ENCODE measurements around the gene TMEM238. TPM values are rescaled to one million over a fixed set of nuclear protein-coding genes. Genes with fewer than 3 reads are reported as not detected.

TMEM238 gene
- polyA plus RNA-seq, 2 donors = 0.49 to 0.98 TPM

DNA sequence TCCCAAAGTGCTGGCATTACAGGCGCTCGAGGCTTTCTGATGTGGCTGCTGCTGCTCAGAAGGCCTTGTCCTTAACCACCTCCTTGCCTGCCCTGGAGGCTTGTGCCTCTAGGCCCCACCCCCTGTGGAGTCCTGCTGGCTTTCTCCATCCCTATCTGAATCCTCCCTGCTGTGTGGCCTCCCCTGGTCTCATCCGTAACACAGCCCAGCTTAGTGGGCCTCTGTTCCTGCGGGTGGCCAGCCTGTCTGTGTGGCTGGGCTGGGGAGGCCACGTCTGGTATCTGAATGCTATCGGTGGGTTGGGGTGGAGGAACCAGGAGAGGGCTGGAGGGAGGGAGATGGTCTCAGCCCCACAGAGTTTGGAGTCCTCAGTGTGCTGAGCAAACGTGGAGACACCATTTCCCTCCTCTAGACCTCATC lies 6.4 kb upstream of the TMEM238 start:
- H3K4me3 ChIP-seq (ENCODE audit: low read depth in 1 of 2, low read length in 2 of 2) = no peak overlapping the region
- peaks cover 13 to 25% of the 10 kb centered on the region in 2 donors for H3K4me1 ChIP-seq (ENCODE audit: control insufficient read depth in 2 of 2, insufficient read depth in 2 of 2, low read length in 1 of 2)
- H3K27me3 ChIP-seq (ENCODE audit: control insufficient read depth in 1 of 2, insufficient read depth in 2 of 2, low read length in 2 of 2) = no peaks in the 10 kb centered on the region
- no peaks in the 10 kb centered on the region for H3K9me3 ChIP-seq (ENCODE audit: control insufficient read depth in 2 of 2, insufficient read depth in 1 of 2, low read depth in 1 of 2, low read length in 1 of 2)
- peaks cover 14 to 31% of the 10 kb centered on the region in 2 donors for H3K36me3 ChIP-seq (ENCODE audit: control insufficient read depth in 2 of 2, insufficient read depth in 2 of 2, low read length in 1 of 2)
- no peak overlapping the region for H3K27ac ChIP-seq (ENCODE audit: low read depth in 2 of 2, low read length in 1 of 2)
- WGBS, 2 donors = 72 to 76% methylated on average over 7 of the region's 7 CpGs

DNA sequence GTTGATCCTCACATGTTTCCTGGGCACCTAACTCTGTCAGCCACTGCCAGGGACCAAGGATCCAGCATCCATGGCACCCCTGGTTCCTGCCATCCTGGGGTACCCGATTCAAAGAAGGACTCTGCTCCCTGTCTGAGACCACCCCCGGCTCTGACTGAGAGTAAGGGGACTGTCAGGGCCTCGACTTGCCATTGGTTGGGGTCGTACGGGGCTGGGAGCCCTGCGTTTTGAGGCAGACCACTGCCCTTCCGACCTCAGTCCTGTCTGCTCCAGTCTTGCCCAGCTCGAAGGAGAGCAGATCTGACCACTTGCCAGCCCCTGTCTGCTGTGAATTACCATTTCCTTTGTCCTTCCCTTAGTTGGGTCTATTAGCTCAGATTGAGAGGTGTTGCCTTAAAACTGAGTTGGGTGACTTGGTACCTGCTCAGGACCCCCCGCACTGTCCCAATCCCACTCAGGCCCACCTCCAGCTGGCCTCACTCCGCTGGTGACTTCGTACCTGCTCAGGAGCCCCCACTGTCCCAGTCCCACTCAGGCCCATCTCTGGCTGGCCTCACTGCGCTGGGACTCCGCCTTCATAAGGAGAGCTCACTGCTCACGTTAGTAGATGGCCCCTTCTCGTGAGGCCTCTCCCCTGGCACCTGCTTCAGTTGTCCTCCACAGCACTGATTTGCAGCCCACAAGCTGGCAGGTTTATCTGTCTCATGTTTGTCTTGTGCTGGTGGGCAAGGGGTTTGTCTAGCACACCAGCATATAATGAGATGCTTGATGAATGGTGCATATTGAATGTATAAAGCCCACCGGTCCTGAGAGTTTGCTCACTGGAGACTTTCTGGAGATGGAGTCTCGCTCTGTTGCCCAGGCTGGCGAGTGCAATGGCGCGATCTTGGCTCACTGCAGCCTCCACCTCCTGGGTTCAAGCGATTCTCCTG lies 5.6 kb upstream of the TMEM238 start:
- no peak overlapping the region for H3K27ac ChIP-seq (ENCODE audit: low read depth in 2 of 2, low read length in 1 of 2)
- no peaks in the 10 kb centered on the region for H3K9me3 ChIP-seq (ENCODE audit: control insufficient read depth in 2 of 2, insufficient read depth in 1 of 2, low read depth in 1 of 2, low read length in 1 of 2)
- WGBS, 2 donors = 82% methylated on average over 21 of the region's 21 CpGs
- peaks cover 15 to 28% of the 10 kb centered on the region in 2 donors for H3K4me1 ChIP-seq (ENCODE audit: control insufficient read depth in 2 of 2, insufficient read depth in 2 of 2, low read length in 1 of 2)
- no peak overlapping the region for H3K4me3 ChIP-seq (ENCODE audit: low read depth in 1 of 2, low read length in 2 of 2)
- H3K36me3 ChIP-seq (ENCODE audit: control insufficient read depth in 2 of 2, insufficient read depth in 2 of 2, low read length in 1 of 2) = peaks cover 14 to 31% of the 10 kb centered on the region in 2 donors
- no peaks in the 10 kb centered on the region for H3K27me3 ChIP-seq (ENCODE audit: control insufficient read depth in 1 of 2, insufficient read depth in 2 of 2, low read length in 2 of 2)

- Histone ChIP-seq H3K27me3 (ENCODE audit: control insufficient read depth in 1 of 2, insufficient read depth in 2 of 2, low read length in 2 of 2) (no peaks in the 10 kb centered on the region), H3K9me3 (ENCODE audit: control insufficient read depth in 2 of 2, insufficient read depth in 1 of 2, low read depth in 1 of 2, low read length in 1 of 2) (no peaks in the 10 kb centered on the region), H3K36me3 (ENCODE audit: control insufficient read depth in 2 of 2, insufficient read depth in 2 of 2, low read length in 1 of 2) (peaks cover 14 to 31% of the 10 kb centered on the region in 2 donors), H3K4me1 (ENCODE audit: control insufficient read depth in 2 of 2, insufficient read depth in 2 of 2, low read length in 1 of 2) (peaks cover 17 to 36% of the 10 kb centered on the region in 2 donors), H3K4me3 (ENCODE audit: low read depth in 1 of 2, low read length in 2 of 2) (peak overlapping the region; percentile 84 to 87), H3K27ac (ENCODE audit: low read depth in 2 of 2, low read length in 1 of 2) (peak overlapping the region in 1 of 2 donors; percentile 20)
- 73 to 75% methylated on average over 24 of the region's 24 CpGs for WGBS, 2 donors
Measured at GRCh38 chr19:55387736-55388497, 3.8 kb upstream of the TMEM238 start.

- H3K27me3 ChIP-seq (ENCODE audit: control insufficient read depth in 1 of 2, insufficient read depth in 2 of 2, low read length in 2 of 2) = no peaks in the 10 kb centered on the region
- H3K9me3 ChIP-seq (ENCODE audit: control insufficient read depth in 2 of 2, insufficient read depth in 1 of 2, low read depth in 1 of 2, low read length in 1 of 2) = no peaks in the 10 kb centered on the region
- peaks cover 14 to 31% of the 10 kb centered on the region in 2 donors for H3K36me3 ChIP-seq (ENCODE audit: control insufficient read depth in 2 of 2, insufficient read depth in 2 of 2, low read length in 1 of 2)
- peaks cover 17 to 41% of the 10 kb centered on the region in 2 donors for H3K4me1 ChIP-seq (ENCODE audit: control insufficient read depth in 2 of 2, insufficient read depth in 2 of 2, low read length in 1 of 2)
- 2% methylated on average over 33 of the region's 33 CpGs for WGBS, 2 donors
- peak overlapping the region; percentile 90 to 91 for H3K27ac ChIP-seq (ENCODE audit: low read depth in 2 of 2, low read length in 1 of 2)
- peak overlapping the region; percentile 84 to 87 for H3K4me3 ChIP-seq (ENCODE audit: low read depth in 1 of 2, low read length in 2 of 2)
Measured at GRCh38 chr19:55386493-55386971, 2.4 kb upstream of the TMEM238 start.

DNA sequence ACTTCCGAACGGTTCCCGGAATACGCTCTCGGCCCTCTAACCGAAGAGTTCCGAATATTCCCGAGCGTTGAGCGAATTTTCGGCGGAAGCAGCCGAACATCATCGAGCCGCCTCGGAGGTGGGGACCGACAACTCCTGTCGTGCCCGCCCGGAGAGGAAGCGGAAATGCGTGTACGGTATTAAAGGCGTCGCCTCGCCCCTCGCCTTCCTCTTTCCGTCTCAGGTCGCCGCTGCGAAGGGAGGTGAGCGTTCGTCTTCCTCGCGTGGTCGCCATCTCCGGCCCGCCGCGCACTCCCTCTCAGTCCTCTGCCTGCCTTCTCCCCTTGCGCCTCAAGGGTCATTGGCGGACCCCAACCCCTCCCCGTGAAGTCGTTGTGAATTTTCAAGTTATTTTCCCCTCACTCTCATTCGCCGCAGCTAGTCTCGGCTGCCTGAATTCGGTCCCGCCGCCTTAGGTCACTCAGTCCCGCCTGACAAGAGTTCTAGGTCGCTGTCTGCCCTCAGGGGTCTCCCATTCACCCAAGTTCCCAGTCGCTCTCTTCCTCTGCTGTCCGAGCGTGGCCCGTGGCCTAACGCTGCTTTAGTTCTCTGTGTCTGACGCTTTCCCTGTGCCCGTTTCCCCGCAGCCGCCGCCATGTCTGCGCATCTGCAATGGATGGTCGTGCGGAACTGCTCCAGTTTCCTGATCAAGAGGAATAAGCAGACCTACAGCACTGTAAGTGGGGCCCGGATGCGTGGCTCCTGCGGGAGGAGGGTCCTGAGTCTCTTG lies 1.8 kb upstream of the TMEM238 start, which contains the start of gene RPL28:
TSS of gene RPL28 (plus strand) at position 209 of the 769 bp plus-strand sequence. CDS start at position 635, 426 bp downstream.
- no peaks in the 10 kb centered on the region for H3K27me3 ChIP-seq (ENCODE audit: control insufficient read depth in 1 of 2, insufficient read depth in 2 of 2, low read length in 2 of 2)
- WGBS, 2 donors = 0% methylated on average over 63 to 68 of the region's 68 CpGs
- peak within 1 kb of the TSS; percentile 84 to 87 for H3K4me3 ChIP-seq (ENCODE audit: low read depth in 1 of 2, low read length in 2 of 2)
- peaks cover 14 to 31% of the 10 kb centered on the region in 2 donors for H3K36me3 ChIP-seq (ENCODE audit: control insufficient read depth in 2 of 2, insufficient read depth in 2 of 2, low read length in 1 of 2)
- H3K27ac ChIP-seq (ENCODE audit: low read depth in 2 of 2, low read length in 1 of 2) = peak within 1 kb of the TSS; percentile 97 to 98
- H3K9me3 ChIP-seq (ENCODE audit: control insufficient read depth in 2 of 2, insufficient read depth in 1 of 2, low read depth in 1 of 2, low read length in 1 of 2) = no peaks in the 10 kb centered on the region
- peaks cover 17 to 41% of the 10 kb centered on the region in 2 donors for H3K4me1 ChIP-seq (ENCODE audit: control insufficient read depth in 2 of 2, insufficient read depth in 2 of 2, low read length in 1 of 2)

GRCh38 chr19:55384920-55385723 lies 1.0 kb upstream of the TMEM238 start:
- 4 to 6% methylated on average over 34 of the region's 34 CpGs for WGBS, 2 donors
- H3K27ac ChIP-seq (ENCODE audit: low read depth in 2 of 2, low read length in 1 of 2) = peak overlapping the region; percentile 97 to 98
- peaks cover 14 to 31% of the 10 kb centered on the region in 2 donors for H3K36me3 ChIP-seq (ENCODE audit: control insufficient read depth in 2 of 2, insufficient read depth in 2 of 2, low read length in 1 of 2)
- no peaks in the 10 kb centered on the region for H3K27me3 ChIP-seq (ENCODE audit: control insufficient read depth in 1 of 2, insufficient read depth in 2 of 2, low read length in 2 of 2)
- H3K4me1 ChIP-seq (ENCODE audit: control insufficient read depth in 2 of 2, insufficient read depth in 2 of 2, low read length in 1 of 2) = peaks cover 17 to 41% of the 10 kb centered on the region in 2 donors
- H3K9me3 ChIP-seq (ENCODE audit: control insufficient read depth in 2 of 2, insufficient read depth in 1 of 2, low read depth in 1 of 2, low read length in 1 of 2) = no peaks in the 10 kb centered on the region
- peak overlapping the region; percentile 63 to 68 for H3K4me3 ChIP-seq (ENCODE audit: low read depth in 1 of 2, low read length in 2 of 2)

DNA sequence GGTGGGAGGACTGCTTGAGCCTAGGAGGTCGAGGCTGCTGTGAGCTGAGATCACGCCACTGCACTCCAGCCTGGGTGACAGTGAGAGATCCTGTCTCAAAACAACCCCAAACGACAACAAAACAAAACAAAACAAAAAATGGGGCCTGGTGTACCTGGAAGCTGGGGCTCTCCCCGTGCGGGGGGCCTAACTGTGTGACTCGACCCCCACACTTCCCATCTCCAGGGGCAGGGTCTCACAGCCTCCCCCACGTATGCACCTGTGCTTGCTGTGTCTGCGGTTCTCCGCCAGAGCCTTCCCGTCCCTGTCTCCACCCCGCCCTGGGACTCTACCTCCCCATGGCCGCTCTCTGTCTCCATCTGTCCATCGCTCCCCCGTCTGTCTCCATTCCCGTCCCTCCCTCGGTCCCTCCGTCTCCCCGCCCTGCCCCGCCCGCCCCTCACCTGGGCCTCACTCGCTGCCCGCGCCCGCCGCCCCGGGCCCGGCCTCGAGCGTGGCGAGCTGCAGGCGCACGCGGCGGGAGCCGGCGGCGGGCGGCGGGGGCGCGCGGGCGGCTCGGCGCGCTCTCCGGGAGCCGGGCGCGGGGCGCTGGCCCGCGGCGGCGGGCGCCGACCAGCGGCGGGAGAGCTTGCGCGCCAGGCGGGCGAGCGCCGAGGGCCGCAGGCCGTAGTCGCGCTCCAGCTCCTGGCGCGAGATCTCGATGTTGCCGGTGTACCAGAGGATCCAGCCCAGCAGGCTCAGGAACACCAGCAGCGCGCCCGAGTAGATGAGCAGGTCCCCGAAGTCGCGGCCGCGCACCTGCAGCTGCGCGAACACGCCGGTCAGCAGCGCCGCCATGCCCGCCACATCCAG lies 587 bp downstream of the TMEM238 start:
- Histone ChIP-seq H3K27me3 (ENCODE audit: control insufficient read depth in 1 of 2, insufficient read depth in 2 of 2, low read length in 2 of 2) (no peaks in the 10 kb centered on the region), H3K4me1 (ENCODE audit: control insufficient read depth in 2 of 2, insufficient read depth in 2 of 2, low read length in 1 of 2) (peaks cover 11 to 29% of the 10 kb centered on the region in 2 donors), H3K36me3 (ENCODE audit: control insufficient read depth in 2 of 2, insufficient read depth in 2 of 2, low read length in 1 of 2) (peaks cover 11 to 16% of the 10 kb centered on the region in 2 donors), H3K4me3 (ENCODE audit: low read depth in 1 of 2, low read length in 2 of 2) (peak overlapping the region; percentile 63 to 68), H3K9me3 (ENCODE audit: control insufficient read depth in 2 of 2, insufficient read depth in 1 of 2, low read depth in 1 of 2, low read length in 1 of 2) (no peaks in the 10 kb centered on the region), H3K27ac (ENCODE audit: low read depth in 2 of 2, low read length in 1 of 2) (peak overlapping the region; percentile 97 to 98)
- WGBS, 2 donors = 4 to 7% methylated on average over 47 to 88 of the region's 88 CpGs

GRCh38 chr19:55382522-55383054 lies 1.5 kb downstream of the TMEM238 start:
- Histone ChIP-seq H3K36me3 (ENCODE audit: control insufficient read depth in 2 of 2, insufficient read depth in 2 of 2, low read length in 1 of 2) (peaks cover 3 to 7% of the 10 kb centered on the region in 2 donors), H3K27ac (ENCODE audit: low read depth in 2 of 2, low read length in 1 of 2) (no peak overlapping the region), H3K4me1 (ENCODE audit: control insufficient read depth in 2 of 2, insufficient read depth in 2 of 2, low read length in 1 of 2) (peaks cover 8 to 20% of the 10 kb centered on the region in 2 donors), H3K27me3 (ENCODE audit: control insufficient read depth in 1 of 2, insufficient read depth in 2 of 2, low read length in 2 of 2) (no peaks in the 10 kb centered on the region), H3K4me3 (ENCODE audit: low read depth in 1 of 2, low read length in 2 of 2) (no peak overlapping the region), H3K9me3 (ENCODE audit: control insufficient read depth in 2 of 2, insufficient read depth in 1 of 2, low read depth in 1 of 2, low read length in 1 of 2) (no peaks in the 10 kb centered on the region)
- WGBS, 2 donors = 96 to 98% methylated on average over 3 of the region's 3 CpGs
